ENCODE results near the gene ANKRD40CL.

DNA sequence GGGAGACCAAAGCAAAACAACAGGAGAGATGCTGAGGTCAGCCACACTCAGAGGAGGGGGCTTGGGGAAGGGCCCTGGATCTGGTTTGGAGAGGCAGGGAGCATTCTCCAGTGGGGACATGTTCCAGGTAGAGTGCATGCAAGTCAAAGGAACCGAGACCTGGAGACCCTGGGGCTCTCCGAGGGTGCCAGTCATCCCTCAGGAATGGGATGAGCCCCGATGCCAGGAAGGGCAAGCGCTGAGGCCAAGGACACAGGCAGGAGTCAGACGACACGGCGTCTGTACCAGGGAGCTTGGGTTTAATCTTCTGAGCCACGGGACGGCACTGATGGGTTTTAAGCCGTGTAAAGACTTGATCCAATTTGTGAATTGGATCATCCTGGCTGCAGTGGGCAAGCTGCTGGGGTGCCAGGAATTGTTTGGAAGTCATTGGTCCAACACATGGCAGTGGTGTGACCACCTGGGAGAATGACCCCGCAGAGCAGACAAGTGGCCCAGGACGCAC, 32.9 kb upstream of the ANKRD40CL start:
- TF ChIP-seq, protein P1, sequence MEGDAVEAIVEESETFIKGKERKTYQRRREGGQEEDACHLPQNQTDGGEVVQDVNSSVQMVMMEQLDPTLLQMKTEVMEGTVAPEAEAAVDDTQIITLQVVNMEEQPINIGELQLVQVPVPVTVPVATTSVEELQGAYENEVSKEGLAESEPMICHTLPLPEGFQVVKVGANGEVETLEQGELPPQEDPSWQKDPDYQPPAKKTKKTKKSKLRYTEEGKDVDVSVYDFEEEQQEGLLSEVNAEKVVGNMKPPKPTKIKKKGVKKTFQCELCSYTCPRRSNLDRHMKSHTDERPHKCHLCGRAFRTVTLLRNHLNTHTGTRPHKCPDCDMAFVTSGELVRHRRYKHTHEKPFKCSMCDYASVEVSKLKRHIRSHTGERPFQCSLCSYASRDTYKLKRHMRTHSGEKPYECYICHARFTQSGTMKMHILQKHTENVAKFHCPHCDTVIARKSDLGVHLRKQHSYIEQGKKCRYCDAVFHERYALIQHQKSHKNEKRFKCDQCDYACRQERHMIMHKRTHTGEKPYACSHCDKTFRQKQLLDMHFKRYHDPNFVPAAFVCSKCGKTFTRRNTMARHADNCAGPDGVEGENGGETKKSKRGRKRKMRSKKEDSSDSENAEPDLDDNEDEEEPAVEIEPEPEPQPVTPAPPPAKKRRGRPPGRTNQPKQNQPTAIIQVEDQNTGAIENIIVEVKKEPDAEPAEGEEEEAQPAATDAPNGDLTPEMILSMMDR (IDR thresholded peaks at IDR 0.05; ENCODE audit: low read depth, low read length), result no peak
- no peak for TF ChIP-seq EZH2phosphoT487 (IDR thresholded peaks at IDR 0.05; ENCODE audit: low read depth)

All from OCI-LY3 (cell line).